Thyroid gland (tissue), 4 donors: ENCODE data around the gene MTERF1. TPM values are rescaled to one million over a fixed set of nuclear protein-coding genes. Genes with fewer than 3 reads are reported as not detected.

Experiments used
- DNase-seq, 2 donors: peaks; one replicate each; pipeline ENCODE4 v3.0.0-alpha.2; 2019
- H3K27ac ChIP-seq, 3 donors: fragments of 200-600 bp; sonication (generic); 1 replicate in 2 of 3; 2 replicates in 1 of 3; pipeline ENCODE4 v1.5.1; 2016 to 2019; ENCODE audit warnings: mild to moderate bottlenecking in 1 of 3, moderate library complexity in 1 of 3
- H3K27me3 ChIP-seq: fragments of 200-600 bp; sonication (generic); one replicate; pipeline ENCODE4 v1.5.1; 2019
- H3K36me3 ChIP-seq, 2 donors: fragments of 200-600 bp; sonication (generic); one replicate each; pipeline ENCODE4 v1.5.1; 2016 to 2019
- H3K4me1 ChIP-seq, 2 donors: fragments of 200-600 bp; sonication (generic); one replicate each; pipeline ENCODE4 v1.5.1; 2017 to 2019
- H3K4me3 ChIP-seq, 3 donors: fragments of 200-600 bp; sonication (generic); replicated peaks in 1 of 3; 1 replicate in 2 of 3; 2 replicates in 1 of 3; pipeline ENCODE4 v1.5.1; 2016; ENCODE audit warnings: mild to moderate bottlenecking in 1 of 3
- H3K9me3 ChIP-seq: fragments of 200-600 bp; sonication (generic); one replicate; pipeline ENCODE4 v1.5.1; 2017
- POLR2A ChIP-seq, 2 donors: fragments of 450-650 bp; IDR thresholded peaks; one replicate each; pipeline ENCODE4 v1.6.1; 2017; ENCODE audit warnings: antibody characterized with exemption in 2 of 2, mild to moderate bottlenecking in 2 of 2, moderate library complexity in 1 of 2
- WGBS, 2 donors: methylation state at CpG; one replicate each; pipeline ENCODE4 v1.1.5; 2017; 5-methylcytosine and 5-hydroxymethylcytosine counted together
- intact Hi-C: fragments of 100-400 bp; cut with DNase I; formaldehyde crosslinking; loops from one replicate; pipeline ENCODE4 v1.15.1; 2023
- total RNA-seq, 4 donors: library from RNA; depleted of rRNA; stranded (reverse); fragments of >200 nt; gene quantifications; one replicate each; pipeline ENCODE4 v1.2.3, GENCODE V29; 2016
- TF ChIP-seq, protein P1 (sequence below), 6 experiments: fragments of 200-600 bp in 3 of 6; fragments of 450-650 bp in 3 of 6; sonication (generic) in 3 of 6; IDR thresholded peaks; one replicate each; pipeline ENCODE4 v1.5.1; 2016 to 2019; ENCODE audit warnings: antibody characterized with exemption in 6 of 6, mild to moderate bottlenecking in 2 of 6, inconsistent platforms in 1 of 6, moderate library complexity in 1 of 6

The MTERF1 gene, protein sequence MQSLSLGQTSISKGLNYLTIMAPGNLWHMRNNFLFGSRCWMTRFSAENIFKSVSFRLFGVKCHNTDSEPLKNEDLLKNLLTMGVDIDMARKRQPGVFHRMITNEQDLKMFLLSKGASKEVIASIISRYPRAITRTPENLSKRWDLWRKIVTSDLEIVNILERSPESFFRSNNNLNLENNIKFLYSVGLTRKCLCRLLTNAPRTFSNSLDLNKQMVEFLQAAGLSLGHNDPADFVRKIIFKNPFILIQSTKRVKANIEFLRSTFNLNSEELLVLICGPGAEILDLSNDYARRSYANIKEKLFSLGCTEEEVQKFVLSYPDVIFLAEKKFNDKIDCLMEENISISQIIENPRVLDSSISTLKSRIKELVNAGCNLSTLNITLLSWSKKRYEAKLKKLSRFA
- 10 to 100 TPM; 13.0 to 27.7 (median 21.5) TPM for total RNA-seq

- no peaks in the 10 kb centered on the region for H3K36me3 ChIP-seq
- peak; percentile 90 to 94 for DNase-seq
- no peaks in the 10 kb centered on the region for H3K9me3 ChIP-seq
- H3K4me3 ChIP-seq, result peak within 1 kb of the TSS; percentile 7 to 66 (median 50)
- intact Hi-C loops, result loop anchor here (5.0 kb wide), 1 partner anchor 252 kb away; the partner anchor contains the start of gene CYP51A1
- H3K27me3 ChIP-seq, result no peaks in the 10 kb centered on the region
- H3K4me1 ChIP-seq, result peaks cover 8% of the 10 kb centered on the region in 2 donors
- 5 to 6% methylated on average over 36 to 43 of the region's 43 CpGs for WGBS, 2 donors
- TF ChIP-seq POLR2A (IDR thresholded peaks at IDR 0.05), result peak in 1 of 2 donors; percentile 18
- TF ChIP-seq, protein P1, sequence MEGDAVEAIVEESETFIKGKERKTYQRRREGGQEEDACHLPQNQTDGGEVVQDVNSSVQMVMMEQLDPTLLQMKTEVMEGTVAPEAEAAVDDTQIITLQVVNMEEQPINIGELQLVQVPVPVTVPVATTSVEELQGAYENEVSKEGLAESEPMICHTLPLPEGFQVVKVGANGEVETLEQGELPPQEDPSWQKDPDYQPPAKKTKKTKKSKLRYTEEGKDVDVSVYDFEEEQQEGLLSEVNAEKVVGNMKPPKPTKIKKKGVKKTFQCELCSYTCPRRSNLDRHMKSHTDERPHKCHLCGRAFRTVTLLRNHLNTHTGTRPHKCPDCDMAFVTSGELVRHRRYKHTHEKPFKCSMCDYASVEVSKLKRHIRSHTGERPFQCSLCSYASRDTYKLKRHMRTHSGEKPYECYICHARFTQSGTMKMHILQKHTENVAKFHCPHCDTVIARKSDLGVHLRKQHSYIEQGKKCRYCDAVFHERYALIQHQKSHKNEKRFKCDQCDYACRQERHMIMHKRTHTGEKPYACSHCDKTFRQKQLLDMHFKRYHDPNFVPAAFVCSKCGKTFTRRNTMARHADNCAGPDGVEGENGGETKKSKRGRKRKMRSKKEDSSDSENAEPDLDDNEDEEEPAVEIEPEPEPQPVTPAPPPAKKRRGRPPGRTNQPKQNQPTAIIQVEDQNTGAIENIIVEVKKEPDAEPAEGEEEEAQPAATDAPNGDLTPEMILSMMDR (IDR thresholded peaks at IDR 0.05), result peak; percentile 83 to 96 (median 88)
- peak within 1 kb of the TSS in 1 of 3 donors; percentile 62 for H3K27ac ChIP-seq
Measured at GRCh38 chr7:91880413-91881241, at the start of gene MTERF1. MTERF1 (minus strand) TSS chr7:91880702; CDS start chr7:91880083, 619 bp downstream.

- Histone ChIP-seq H3K9me3 (no peaks in the 10 kb centered on the region), H3K36me3 (no peaks in the 10 kb centered on the region), H3K4me1 (no peaks in the 10 kb centered on the region), H3K27ac (no peak overlapping the region), H3K4me3 (no peak overlapping the region), H3K27me3 (no peaks in the 10 kb centered on the region)
- TF ChIP-seq, protein P1 (IDR thresholded peaks at IDR 0.05), result no peak
- TF ChIP-seq POLR2A (IDR thresholded peaks at IDR 0.05), result no peak
- intact Hi-C loops, result no loop called here
- 79 to 85% methylated on average over 3 of the region's 3 CpGs for WGBS, 2 donors
- no peak for DNase-seq
Measured at GRCh38 chr7:91929463-91929862, 49.0 kb upstream of the MTERF1 start.

GRCh38 chr7:91927912-91928311 lies 47.4 kb upstream of the MTERF1 start:
- WGBS, 2 donors, result 76 to 77% methylated on average over 6 of the region's 6 CpGs
- intact Hi-C loops, result no loop called here
- Histone ChIP-seq H3K4me1 (no peaks in the 10 kb centered on the region), H3K27me3 (no peaks in the 10 kb centered on the region), H3K9me3 (no peaks in the 10 kb centered on the region), H3K4me3 (no peak overlapping the region), H3K27ac (no peak overlapping the region), H3K36me3 (no peaks in the 10 kb centered on the region)
- no peak for DNase-seq
- TF ChIP-seq, protein P1 (IDR thresholded peaks at IDR 0.05), result no peak
- TF ChIP-seq POLR2A (IDR thresholded peaks at IDR 0.05), result no peak

DNA sequence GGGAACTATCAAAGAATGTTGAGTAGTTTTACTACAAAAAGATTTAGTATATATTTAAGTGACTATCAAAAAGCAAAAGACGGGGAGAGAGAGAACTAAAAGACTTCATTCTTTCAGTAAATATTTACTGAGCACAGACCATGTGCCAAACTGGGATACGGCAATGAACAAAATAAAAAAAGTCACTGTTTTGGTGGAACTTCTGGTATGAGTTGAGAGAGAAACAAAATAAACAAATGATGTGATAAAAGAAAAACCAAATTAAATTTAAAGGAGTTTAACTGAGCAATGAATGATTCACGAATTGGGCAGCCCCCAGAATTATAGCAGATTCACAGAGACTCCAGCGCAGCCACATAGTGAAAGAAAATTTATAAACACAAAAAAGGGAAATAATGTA lies 42.4 kb upstream of the MTERF1 start:
- 75 to 78% methylated on average over 4 of the region's 4 CpGs for WGBS, 2 donors
- H3K27ac ChIP-seq, result no peak overlapping the region
- no peaks in the 10 kb centered on the region for H3K4me1 ChIP-seq
- no peaks in the 10 kb centered on the region for H3K9me3 ChIP-seq
- H3K27me3 ChIP-seq, result no peaks in the 10 kb centered on the region
- no peak for DNase-seq
- TF ChIP-seq POLR2A (IDR thresholded peaks at IDR 0.05), result no peak
- TF ChIP-seq, protein P1 (IDR thresholded peaks at IDR 0.05), result no peak
- no peaks in the 10 kb centered on the region for H3K36me3 ChIP-seq
- intact Hi-C loops, result no loop called here
- H3K4me3 ChIP-seq, result no peak overlapping the region
